GM18907 (cell line): ENCODE measurements around the gene STAC3.

ENCODE experiments used
- ATAC-seq: cut with Tn5 transposase; IDR thresholded peaks from one replicate; pipeline ENCODE4 v1.9.1; 2021; ENCODE audit warnings: mild to moderate bottlenecking, moderate library complexity; ENCODE audit not compliant: unreplicated experiment

Gene STAC3

DNA sequence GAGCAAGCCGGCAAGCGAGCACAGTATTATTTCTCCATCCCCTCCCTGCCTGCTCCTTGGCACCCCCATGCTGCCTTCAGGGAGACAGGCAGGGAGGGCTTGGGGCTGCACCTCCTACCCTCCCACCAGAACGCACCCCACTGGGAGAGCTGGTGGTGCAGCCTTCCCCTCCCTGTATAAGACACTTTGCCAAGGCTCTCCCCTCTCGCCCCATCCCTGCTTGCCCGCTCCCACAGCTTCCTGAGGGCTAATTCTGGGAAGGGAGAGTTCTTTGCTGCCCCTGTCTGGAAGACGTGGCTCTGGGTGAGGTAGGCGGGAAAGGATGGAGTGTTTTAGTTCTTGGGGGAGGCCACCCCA is 38.3 kb downstream of the STAC3 start:
- no peak for ATAC-seq

DNA sequence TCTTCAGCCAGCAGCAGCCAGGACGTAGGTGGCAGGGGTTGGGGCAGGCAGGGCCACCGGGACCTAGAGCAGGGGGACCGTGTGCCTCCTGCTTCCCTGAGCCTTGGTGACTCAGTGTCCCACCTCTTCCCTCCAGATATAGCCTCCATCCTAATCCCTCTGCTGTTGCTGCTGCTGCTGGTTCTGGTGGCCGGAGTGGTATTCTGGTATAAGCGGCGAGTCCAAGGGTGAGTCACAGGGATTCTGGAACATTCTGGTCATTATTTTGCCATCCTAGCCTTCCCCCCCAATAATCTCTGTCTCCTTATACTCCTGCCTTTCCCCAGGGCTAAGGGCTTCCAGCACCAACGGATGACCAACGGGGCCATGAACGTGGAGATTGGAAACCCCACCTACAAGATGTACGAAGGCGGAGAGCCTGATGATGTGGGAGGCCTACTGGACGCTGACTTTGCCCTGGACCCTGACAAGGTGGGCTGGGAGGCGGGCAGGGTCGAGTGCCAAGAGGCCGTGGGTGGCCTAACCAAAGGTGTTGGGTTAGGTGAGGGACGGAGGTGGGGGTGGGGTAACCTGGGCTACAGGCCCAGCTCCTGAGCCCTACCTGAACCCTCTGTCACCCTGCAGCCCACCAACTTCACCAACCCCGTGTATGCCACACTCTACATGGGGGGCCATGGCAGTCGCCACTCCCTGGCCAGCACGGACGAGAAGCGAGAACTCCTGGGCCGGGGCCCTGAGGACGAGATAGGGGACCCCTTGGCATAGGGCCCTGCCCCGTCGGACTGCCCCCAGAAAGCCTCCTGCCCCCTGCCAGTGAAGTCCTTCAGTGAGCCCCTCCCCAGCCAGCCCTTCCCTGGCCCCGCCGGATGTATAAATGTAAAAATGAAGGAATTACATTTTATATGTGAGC is 38.9 kb downstream of the STAC3 start:
- no peak for ATAC-seq

DNA sequence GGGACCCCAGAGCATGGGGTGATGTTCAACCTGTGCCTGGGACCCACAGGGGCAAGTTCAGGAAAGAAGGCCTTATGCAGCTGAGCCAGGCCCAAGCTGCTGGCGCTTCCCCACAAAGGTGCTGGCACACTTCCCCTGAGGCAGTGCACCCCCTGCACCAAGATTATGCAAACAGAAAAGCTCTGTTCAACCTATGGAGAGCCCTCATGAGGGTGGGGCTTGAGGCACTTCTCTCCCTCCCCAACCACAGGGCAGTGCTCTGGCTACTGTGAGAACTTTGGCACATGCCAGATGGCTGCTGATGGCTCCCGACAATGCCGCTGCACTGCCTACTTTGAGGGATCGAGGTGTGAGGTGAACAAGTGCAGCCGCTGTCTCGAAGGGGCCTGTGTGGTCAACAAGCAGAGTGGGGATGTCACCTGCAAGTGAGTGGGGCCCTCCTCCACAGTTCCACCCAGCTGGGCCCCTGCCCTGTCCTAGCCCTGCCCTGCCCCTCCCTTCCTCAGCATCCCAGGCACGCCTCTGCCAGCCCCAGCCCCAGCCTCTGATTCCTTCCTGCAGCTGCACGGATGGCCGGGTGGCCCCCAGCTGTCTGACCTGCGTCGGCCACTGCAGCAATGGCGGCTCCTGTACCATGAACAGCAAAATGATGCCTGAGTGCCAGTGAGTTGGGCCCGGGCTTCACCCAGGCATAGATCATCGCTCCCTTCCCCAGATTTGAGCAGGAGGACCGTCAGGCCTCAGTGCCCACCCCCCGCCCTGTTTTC is 39.9 kb downstream of the STAC3 start:
- ATAC-seq: no peak

DNA sequence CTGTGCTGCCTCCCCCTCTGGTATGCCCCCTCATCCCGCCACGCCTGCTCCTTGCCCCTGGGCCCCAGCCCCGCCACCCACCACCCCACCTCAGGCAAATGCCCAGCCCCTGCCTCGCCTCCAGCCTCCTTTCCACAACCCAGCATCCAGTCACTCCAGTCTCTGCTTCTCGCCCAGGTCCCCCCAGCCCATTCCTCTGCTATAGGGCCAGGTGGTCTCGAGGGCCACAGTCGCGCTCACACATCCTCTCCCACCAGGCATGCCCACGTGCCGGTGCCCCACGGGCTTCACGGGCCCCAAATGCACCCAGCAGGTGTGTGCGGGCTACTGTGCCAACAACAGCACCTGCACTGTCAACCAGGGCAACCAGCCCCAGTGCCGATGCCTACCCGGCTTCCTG is 40.5 kb downstream of the STAC3 start:
- ATAC-seq: no peak

DNA sequence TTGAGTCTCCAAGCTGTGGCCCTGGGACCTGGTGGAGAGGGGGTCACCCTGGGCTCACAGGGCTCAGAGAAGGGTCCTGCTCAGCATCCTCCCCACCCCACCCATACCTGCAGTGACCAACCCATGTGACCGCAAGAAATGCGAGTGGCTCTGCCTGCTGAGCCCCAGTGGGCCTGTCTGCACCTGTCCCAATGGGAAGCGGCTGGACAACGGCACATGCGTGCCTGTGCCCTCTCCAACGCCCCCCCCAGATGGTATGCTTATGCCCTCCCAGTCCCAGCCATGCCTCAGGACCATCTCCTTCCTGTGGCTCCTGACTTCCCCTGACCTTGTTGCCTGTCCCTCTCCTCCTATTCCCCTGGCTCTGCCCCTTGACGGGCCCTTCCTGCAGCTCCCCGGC is 41.1 kb downstream of the STAC3 start:
- no peak for ATAC-seq

DNA sequence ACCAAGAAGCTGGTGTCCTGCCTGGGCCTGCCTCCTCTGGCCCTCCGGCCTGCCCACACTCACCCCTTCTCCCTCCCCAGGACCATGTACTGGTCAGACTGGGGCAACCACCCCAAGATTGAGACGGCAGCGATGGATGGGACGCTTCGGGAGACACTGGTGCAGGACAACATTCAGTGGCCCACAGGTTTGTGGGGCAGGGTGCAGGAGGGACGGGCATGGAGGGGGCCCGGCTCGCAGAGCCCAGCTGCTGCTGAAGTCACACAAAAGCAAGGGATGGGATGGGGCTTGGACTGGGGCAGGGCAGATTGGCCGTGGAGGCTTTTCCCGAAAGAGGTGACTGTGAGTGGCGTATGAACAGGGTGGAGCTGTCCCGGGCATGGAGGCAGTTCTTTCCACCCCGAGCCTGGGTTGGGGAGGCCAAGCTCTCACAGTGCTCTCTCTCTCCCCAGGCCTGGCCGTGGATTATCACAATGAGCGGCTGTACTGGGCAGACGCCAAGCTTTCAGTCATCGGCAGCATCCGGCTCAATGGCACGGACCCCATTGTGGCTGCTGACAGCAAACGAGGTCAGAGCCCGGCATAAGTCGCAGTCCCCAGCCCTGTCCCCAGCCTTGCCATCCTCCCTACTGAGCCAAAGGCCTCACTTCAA is 42.2 kb downstream of the STAC3 start:
- ATAC-seq: no peak

DNA sequence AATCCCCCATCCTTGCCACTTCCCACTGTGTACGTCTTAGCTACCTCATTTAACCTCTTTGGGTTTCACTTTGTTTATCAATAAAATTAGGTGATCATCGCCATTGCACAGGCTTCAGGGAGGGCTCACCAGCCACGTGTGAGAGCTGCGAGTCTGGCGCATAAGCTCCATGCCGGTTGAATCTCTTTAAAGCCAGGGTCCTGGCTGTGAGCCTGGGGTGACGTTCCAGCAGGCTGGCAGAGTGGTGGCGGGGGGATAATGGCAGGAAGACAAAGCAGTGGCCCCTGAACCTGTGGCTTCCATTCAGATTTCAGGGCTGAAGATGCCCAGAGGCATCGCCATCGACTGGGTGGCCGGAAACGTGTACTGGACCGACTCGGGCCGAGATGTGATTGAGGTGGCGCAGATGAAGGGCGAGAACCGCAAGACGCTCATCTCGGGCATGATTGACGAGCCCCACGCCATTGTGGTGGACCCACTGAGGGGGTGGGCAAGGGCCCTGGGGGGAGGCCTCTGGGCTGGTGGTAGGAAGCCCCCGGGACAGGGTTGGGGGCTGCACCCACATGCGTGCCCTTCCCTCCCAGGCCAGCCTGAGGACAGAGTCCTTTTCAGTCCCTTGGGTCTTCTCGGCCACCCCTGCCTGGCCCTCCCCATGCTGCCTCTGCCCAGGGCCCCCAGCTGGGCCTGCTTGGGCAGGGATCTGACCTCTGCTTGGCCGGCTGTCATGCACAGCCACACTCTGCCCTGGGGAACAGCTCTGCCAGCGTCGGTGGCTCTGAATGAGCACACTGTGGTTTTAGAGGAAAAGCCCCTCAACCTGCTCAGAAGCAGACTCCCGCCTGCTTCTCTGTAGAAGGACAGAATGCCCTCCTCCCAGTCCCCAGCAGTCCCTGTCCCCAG is 43.0 kb downstream of the STAC3 start:
- ATAC-seq: no peak

DNA sequence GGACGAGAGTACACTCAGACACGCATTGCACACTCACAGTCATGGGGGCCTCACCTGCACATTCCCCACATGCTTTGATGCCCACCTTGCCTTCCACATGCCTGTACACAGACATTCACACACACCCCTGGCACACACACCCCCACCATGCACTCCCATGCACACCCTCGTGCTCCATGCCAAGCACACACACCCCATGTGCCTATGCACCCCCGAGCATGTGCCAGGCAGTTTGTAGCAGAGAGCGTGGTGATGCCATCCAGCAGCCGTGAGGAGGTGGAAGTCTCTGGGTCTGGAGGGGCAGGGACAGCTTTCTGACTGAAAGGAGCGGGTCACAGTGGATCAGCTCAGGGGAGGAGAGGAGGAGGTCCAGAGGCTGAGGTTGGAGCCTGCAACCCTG is 45.1 kb downstream of the STAC3 start:
- ATAC-seq: no peak

DNA sequence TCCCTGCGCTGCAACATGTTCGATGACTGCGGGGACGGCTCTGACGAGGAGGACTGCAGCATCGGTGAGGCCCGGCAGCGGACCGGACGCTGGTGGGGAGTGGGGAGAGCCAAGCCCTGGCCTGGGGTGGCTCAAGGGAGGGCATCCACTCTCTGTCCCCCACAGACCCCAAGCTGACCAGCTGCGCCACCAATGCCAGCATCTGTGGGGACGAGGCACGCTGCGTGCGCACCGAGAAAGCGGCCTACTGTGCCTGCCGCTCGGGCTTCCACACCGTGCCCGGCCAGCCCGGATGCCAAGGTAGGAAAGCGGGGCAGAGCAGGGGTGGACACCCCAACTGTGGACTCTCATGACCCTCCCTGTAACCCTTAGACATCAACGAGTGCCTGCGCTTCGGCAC is 45.8 kb downstream of the STAC3 start:
- ATAC-seq: no peak

DNA sequence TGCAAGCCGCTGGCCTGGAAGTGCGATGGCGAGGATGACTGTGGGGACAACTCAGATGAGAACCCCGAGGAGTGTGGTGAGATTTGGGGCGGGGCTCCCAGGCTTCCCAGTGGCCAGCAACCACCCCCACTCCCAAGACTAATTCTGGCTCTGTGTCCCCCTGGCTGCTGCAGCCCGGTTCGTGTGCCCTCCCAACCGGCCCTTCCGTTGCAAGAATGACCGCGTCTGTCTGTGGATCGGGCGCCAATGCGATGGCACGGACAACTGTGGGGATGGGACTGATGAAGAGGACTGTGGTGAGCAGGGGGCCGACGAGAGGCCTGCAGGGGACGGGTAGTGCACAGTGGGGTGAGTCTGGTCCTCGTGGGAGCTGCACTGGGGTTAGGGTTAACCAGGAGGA is 46.5 kb downstream of the STAC3 start:
- no peak for ATAC-seq

DNA sequence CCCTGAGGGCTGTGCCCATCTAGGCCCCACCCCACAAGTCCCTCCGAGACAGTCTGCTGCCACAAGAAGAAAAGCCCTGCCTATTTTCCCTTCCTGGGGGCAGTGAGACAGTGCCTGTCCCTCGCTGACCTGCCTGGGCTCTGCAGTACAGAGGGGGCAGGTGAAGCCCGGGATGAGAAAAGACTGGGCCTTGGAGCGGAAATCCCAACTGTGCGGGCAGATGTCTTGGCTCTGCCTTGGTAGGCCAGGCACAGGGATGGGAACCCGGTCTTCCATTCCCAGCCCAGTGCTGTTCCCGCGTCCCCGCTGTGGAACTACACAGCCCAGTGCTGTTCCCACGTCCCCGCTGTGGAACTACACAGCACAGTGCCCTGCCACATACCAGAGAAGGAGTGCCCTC is 47.2 kb downstream of the STAC3 start:
- no peak for ATAC-seq

DNA sequence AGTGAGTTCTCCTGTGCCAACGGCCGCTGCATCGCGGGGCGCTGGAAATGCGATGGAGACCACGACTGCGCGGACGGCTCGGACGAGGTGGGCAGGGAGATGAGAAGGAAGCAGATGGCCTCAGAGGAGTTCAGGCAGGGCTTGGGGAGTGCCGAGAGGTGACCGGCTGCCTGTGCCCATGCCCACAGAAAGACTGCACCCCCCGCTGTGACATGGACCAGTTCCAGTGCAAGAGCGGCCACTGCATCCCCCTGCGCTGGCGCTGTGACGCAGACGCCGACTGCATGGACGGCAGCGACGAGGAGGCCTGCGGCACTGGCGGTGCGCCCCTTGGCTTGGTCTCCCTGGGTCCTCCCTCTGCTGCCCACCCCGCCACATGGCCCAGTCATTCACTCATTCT is 47.8 kb downstream of the STAC3 start:
- no peak for ATAC-seq

DNA sequence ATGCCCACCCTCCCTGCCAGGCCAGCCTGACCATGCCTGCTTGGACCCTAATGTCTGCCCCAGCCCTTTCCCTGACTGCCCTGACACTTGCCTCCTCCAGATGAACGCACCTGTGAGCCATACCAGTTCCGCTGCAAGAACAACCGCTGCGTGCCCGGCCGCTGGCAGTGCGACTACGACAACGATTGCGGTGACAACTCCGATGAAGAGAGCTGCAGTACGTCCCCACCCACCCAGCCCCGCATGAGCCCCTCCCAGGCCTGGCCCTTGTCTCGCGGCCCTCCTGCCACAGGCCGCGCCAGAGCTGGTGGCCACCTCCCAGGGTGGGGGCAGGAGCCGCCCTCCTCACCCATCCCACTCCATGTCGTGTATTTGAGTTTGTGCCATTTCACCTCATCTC is 48.7 kb downstream of the STAC3 start:
- no peak for ATAC-seq

DNA sequence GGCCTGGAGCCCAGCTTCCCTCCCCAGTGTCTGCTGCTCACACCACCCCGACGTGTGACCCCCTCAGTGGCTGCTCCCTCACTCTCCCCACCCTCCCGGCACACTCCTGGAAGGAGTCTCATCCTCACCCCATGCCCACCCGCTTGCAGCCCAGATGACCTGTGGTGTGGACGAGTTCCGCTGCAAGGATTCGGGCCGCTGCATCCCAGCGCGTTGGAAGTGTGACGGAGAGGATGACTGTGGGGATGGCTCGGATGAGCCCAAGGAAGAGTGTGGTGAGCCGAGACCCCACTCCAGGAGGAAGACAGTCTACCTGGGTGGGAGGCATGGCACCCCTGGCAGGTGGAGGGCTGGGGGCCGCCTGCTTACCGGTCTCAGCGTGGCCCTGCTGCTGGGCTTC is 49.4 kb downstream of the STAC3 start:
- ATAC-seq: no peak

DNA sequence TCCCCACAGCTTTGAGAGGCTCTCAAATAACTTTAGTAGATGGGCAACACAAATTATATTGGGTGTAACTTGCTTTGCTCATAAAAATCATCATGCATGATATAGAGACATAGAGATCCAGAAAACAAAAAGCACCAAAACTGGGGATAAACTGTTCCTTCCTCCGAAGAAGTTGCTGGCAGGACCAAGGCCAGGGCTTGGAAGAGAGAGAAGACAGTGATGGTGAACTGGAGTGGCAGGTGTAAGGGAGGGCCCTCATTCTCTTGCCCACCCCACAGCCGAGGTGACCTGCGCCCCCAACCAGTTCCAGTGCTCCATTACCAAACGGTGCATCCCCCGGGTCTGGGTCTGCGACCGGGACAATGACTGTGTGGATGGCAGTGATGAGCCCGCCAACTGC is 49.8 kb downstream of the STAC3 start:
- no peak for ATAC-seq

DNA sequence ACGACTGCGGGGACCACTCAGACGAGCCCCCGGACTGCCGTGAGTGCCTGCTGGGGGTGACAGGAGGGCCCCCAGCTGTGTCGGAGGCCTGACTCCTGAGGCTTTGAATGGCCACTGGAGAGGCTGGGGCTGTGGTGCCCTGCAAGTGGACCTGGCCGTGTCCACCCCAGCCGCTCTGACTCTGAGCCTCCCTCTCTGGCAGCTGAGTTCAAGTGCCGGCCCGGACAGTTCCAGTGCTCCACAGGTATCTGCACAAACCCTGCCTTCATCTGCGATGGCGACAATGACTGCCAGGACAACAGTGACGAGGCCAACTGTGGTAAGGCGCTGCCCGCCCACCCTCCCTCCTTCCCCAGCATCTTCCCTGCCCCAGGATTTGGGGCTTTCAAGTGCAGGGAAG is 50.5 kb downstream of the STAC3 start:
- no peak for ATAC-seq

DNA sequence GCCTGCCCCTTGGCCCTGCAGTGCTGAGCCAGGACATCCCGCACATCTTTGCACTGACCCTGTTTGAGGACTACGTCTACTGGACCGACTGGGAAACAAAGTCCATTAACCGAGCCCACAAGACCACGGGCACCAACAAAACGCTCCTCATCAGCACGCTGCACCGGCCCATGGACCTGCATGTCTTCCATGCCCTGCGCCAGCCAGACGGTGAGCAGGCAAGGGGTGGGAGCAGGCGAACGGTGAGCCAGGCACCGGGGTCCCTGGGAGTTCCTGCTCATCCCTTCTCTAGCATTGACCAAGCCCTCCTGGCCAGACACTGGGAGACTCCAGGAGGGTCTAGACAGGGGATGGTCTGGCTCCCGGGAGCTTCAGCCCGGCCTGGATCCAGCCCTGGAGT is 51.8 kb downstream of the STAC3 start:
- ATAC-seq: no peak

DNA sequence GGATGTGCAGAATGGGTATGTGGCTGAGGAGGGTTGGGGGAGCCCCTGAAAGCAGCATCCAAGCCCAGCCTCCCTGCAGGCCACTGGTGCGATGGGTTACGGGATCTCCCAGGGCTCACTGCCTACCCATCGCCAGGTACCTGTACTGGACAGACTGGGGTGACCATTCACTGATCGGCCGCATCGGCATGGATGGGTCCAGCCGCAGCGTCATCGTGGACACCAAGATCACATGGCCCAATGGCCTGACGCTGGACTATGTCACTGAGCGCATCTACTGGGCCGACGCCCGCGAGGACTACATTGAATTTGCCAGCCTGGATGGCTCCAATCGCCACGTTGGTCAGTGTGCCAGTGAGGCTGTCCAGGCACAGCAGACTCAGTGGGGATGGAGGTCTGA is 52.7 kb downstream of the STAC3 start:
- no peak for ATAC-seq

DNA sequence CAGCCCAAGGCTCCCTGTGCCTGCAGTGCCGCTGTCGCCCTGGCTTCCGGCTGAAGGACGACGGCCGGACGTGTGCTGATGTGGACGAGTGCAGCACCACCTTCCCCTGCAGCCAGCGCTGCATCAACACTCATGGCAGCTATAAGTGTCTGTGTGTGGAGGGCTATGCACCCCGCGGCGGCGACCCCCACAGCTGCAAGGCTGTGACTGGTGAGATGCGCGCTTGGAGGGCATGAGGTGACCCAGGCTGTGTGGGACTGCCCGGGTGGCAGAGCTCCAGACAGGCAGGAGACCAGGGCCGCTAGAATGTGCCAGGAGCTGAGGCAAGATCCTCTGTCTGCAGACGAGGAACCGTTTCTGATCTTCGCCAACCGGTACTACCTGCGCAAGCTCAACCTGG is 54.0 kb downstream of the STAC3 start:
- ATAC-seq: no peak

DNA sequence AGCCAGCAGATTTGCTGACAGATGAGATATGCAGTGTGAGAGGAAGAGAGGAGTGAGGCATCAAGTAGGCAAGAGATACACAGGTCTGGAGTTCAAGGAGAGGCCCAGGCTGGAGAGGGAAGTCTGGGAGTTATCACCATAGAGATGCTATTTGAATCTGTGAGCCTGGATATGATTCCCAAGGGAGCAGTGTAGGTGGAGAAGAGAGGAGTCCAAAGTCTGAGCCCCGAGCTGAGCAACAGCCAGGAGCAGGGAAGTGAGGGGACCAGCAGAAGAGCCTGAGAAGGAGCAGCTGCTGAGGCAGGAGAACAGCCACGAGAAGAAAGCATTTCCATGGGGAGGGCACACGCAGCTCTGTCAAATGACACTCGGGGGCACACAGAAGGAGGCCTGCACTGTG is 54.5 kb downstream of the STAC3 start:
- no peak for ATAC-seq
